ENCODE data around the gene IPMK.

The IPMK gene

GRCh38 chr10:58153751-58154150 lies 113.9 kb downstream of the IPMK start:
- DNase-seq (ENCODE audit: low spot score): no peak

- no peak for DNase-seq (ENCODE audit: low spot score)
These were observed 114.9 kb downstream of the IPMK start for GRCh38 chr10:58152673-58153263.

GRCh38 chr10:58150290-58150689 lies 117.4 kb downstream of the IPMK start:
- no peak for DNase-seq (ENCODE audit: low spot score)

GRCh38 chr10:58143944-58144343 lies 123.8 kb downstream of the IPMK start:
- DNase-seq (ENCODE audit: low spot score): no peak
